AG08396 (cell line): Measurements from ENCODE around the gene ACAD10.
A peak's percentile ranks its signal among the peaks of the same experiment; 100 is the strongest.
"Not testable (repeated sequence)": the region's sequence is repeated elsewhere in the genome, so short reads cannot be mapped to it uniquely, and the experiment has no call there.

Experiments
- DNase-seq: peaks from one replicate; pipeline ENCODE4 v3.0.0; 2012; ENCODE audit warnings: low spot score, mixed read lengths

Gene ACAD10

DNA sequence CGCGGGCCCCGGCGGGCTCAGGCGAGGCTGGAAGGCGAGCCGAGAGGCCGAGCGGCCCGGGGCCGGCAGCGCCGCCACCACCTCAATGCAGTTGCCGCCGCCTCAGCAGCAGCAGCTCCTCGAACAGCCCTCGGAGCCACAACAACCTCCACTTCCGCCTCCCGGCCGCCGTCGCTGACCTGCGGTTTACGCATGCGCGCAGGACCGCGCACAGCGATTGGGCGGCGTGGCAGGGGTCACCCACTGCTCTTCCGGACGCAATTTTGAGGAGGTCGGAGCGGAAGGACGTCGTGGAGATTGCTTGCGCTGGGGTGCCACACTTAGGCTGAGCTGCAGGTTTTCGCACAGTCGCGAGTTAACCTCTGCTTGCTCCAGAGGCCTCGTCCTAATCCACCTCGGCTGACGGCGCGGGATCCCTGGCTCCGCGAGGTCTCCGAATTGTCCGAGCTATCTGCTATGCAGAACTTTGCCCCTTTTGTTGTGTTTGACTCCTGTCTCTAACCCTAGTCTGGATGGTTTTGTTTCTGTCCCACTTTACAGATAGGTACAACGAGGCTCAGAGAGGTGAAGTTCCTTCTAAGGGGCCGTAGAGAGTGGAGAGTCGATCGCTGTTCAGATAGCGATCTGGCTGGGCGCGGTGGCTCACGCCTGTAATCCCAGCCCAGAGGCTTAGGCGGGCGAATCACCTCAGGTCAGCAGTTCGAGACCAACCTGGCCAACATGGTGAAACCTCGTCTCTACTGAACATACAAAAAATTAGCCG is at the start of gene ACAD10, which contains the start of gene BRAP:
TSS of gene ACAD10 (plus strand) at position 243 of the 763 bp plus-strand sequence. CDS start 6,657 bp downstream, outside the sequence.
TSS of gene BRAP (minus strand) at position 146 of the 763 bp plus-strand sequence. CDS start 164 bp downstream, outside the sequence.
- peak; percentile 99 for DNase-seq

DNA sequence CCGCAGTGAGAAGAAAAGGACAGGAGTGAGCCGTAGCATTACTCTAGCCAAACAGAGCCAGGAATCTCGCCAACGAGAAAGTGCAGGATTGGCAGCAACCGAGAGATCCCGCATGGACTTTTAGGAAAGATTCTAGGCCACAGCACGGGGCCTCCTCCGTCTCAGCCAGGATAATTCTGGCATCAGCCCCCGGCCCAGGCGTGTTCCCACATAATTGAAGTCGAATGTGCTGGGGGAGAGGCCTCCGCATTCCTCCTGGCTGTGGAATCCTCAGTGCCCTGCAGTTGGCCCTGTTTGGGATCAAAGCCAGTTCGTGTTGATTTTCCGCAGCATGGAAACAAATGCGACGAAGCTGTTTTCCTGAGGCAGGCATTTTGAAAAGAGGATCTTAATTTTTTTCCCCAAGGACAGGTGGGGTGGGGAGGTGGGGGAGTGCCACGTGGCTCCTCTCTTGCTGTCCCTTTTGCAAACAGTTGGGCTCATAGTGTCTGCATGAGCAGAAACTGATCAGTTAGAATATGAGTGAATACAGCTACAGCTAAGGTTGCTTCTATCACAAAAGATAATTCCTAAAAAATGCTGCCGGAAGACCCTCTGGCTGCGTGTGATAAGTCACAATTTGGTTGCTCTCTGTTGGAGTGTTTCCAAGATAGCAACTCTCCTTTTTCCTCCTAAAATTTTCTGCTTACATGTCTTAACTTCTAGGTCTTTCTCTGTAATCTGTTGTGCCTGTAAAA is 49.5 kb upstream of the ACAD10 start:
- peak; percentile 75 for DNase-seq

- DNase-seq: no peak
These were observed 47.3 kb upstream of the ACAD10 start for GRCh38 chr12:111638556-111638955.

- no peak for DNase-seq
These were observed 45.3 kb upstream of the ACAD10 start for GRCh38 chr12:111640506-111640905.

DNA sequence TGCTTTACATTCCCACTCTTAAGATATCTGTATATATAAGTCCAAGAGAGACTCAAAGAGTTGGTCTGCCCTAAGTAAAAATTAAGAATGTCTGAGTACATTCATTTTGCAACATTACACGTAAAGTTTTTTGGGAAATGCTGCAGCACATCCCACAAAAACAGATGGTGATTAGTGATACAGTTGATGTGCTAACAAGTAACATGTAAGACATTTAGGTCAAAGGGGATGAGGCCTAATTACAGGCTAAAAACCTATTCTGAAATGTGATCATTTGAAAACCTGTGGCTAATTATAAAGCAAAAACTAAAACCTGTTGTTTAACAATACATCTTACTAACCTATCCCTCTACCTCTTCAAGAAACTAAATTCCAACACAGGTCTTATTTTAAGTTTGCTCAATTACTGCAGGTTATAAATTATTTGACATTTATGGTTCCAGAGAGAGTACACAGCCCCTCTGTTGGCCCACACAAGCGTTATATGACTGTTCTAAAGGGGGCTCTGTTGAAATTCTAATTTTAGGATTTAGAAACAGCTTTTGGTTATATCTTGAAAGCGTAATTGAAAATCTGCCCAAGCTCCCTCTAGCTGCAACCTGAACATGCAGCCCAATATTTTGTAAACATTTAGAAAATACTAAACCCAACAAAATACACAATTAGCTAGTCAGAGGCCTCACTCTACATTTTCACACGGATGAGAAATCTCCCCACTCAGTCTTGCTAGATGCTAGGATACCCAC is 43.0 kb upstream of the ACAD10 start:
- DNase-seq: no peak

DNA sequence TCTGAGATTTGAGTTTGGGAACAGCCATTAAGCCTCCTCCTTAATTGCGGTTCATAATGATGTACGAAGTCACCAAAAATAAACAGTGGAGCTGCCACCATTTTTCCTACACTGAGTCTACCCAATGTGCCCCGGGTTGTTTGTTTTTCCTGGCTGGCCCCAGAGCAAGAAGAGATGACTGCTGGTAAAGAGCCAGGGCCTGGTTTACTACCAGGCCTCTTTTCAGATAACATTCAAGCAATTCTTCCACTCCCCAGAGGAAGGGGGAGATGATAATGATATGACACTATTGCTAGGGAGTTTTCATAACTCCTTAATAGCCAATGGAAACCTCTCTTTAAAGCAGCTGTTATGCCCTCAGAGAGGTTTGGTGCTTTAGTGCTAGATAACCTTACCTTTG is 42.4 kb upstream of the ACAD10 start:
- peak; percentile 60 for DNase-seq

- no peak for DNase-seq
These were observed 40.4 kb upstream of the ACAD10 start for GRCh38 chr12:111645433-111645832.

GRCh38 chr12:111650912-111651311 is 34.9 kb upstream of the ACAD10 start:
- DNase-seq: no peak

- DNase-seq: not testable (repeated sequence)
These were observed 33.3 kb upstream of the ACAD10 start for GRCh38 chr12:111652530-111652929.

DNA sequence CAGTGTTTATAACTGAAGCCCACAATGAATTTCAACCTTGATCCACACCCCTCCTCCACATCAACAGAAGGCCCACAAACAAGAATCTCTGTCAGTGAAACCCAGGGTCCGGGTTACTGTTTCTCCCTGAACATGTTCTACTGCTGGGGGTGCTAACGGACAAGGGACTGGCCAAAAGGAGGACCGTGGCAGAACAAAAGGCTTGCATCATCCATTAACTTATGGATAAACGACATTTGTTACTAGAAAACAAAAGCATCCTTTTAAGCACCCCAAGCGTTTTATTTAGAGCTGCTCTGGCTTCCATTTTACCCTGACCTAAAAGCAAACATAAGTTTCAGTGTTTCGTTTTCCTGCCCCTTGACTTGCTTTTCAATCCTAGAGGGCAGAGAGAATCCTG is 32.3 kb upstream of the ACAD10 start:
- no peak for DNase-seq

GRCh38 chr12:111655356-111655755 is 30.5 kb upstream of the ACAD10 start:
- no peak for DNase-seq

DNA sequence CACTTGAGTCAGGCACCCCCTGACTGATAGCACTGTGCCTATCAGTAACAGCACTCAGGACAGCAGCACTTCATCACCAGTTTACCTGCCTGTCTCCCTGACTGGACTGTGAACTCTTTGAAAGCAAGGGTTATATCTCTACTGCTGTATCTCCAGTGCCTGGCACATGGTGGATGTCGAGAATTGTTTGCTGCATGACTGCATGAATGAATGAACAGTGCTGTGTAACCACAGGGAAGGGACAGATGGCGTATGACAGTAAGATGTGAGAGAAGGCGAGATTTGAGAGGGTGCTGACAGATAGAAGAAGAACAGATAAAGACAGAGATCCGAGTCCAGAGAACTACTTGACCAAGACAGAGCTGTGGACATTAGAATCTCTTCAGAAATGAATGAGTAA is 29.8 kb upstream of the ACAD10 start:
- DNase-seq: no peak

DNA sequence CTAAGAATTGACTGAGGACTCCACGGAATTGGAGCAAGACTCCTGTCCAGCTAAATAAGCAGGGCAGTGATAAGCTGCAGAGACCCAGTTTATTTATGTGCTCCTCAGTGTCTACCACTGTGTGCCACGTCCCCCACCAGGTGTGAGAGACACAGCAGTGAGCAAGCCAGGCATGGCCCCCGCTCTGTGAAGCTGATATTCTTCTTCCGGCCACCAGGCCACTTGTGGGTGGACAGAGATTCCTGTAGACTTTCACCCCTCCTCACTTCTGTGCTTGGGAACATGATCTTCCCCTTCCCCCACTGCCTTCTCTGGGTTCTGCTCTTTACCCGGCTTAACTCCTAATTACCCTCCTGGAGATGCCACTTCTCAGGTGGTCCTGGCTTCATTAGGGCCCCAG is 21.4 kb upstream of the ACAD10 start:
- no peak for DNase-seq

DNA sequence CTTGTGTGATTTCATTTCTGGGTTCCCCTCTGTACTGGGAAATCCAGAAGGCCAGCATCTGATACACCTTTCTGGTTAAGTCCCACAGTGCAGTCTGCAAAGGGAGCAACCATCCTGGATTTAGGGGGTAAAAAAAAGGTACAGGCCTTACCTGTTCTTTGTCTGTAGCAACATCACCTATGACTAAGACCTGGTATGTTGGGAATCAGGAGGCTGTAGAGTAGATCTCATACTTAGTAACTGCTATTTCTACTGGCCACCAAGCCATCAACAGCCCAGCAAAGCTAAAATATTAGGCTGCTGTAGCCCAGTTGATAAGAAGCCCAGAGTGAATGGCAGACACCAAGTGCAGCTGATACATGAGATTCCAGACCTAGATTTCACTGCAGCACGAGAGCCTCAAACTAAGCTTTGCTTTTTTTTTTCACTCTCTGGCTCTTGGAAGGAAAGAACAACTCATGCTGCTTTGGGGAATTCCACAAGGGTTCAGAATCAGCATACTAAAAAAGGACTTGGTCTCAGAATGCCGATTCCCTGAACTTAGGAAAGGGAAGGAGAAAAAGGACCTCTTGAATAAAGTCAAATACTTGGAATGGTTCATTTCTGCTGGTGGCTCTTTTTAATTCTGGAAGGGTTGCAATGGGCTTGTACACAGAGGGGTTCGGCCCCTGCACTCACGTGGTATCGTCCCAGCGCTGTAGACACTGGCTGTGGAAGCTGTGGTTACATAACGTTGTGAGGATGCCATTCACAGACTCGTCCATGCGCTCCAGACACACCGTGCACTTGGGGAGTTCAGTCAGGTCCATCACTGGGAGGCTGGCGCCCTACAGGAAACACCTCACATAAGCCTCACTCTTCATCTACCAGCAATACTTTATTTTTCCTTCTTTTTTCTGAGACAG is 20.6 kb upstream of the ACAD10 start:
- DNase-seq: no peak

DNA sequence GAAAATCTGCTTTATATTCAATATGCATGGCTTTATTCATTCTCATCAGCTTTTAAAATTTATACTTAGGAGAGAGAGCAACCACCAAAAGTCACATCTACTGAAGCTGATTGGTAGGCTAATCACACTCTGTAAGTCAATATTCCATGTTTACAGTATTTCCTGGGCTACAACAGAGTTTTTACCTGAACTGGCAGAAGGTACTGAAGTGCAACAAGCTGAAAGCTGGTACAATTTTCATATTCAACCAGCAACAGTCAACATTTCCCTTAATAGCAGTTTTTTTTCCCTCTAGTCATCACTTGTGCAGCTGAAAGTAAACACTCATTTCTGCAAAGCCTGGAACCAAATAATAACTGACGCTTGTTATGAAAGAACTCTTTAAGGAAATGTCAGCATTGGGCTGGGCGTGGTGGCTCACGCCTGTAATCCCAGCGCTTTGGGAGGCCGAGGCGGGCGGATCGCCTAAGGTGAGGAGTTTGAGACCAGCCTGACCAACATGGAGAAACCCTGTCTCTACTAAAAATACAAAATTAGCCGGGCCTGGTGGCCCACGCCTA is 13.0 kb upstream of the ACAD10 start:
- DNase-seq: no peak

DNA sequence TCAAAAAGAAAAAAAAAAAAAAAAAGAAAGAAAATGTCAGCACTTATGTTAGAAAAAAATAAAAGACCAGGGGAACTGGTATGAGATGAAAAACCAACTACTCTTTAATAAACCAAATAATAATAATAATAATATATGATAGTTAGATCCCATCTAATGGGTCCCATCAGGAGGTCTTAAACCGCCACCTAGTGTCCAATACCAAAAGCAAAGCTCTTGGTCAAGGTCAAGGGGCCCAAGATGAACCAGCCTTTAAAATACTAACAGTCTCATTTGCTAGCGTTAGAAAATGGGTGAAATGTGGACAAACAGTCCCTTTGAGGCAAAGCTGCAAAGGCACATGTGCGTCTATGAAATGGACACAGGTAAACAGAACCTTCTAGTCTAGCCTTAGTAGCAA is 12.3 kb upstream of the ACAD10 start:
- peak; percentile 33 for DNase-seq

GRCh38 chr12:111677186-111677585 is 8.7 kb upstream of the ACAD10 start:
- no peak for DNase-seq

GRCh38 chr12:111684485-111685198 is 1.2 kb upstream of the ACAD10 start:
- DNase-seq: not testable (repeated sequence)

DNA sequence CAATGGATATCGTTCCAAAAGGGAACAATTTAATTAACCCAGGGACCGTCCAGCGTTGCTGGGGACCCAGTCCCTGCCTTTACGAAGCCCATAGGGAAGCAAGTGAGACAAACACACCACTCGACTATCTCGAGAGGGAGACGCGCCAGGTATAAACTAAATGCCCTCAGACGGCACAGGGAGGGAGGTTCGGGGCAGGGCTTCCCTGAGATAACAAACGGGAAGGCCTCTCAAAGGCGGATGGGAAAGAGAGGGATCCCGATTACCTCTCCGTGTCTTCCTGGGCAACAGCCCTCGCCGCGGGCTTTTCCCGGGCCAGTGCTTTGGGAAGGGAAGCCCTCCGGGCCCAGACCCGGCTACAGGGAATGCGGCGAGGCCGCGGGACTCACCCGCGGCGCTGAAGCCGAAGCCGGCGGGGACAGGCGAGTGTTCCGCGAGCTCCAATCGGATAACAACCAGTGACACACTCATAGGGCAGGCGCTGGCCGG is 487 bp upstream of the ACAD10 start:
- no peak for DNase-seq

DNA sequence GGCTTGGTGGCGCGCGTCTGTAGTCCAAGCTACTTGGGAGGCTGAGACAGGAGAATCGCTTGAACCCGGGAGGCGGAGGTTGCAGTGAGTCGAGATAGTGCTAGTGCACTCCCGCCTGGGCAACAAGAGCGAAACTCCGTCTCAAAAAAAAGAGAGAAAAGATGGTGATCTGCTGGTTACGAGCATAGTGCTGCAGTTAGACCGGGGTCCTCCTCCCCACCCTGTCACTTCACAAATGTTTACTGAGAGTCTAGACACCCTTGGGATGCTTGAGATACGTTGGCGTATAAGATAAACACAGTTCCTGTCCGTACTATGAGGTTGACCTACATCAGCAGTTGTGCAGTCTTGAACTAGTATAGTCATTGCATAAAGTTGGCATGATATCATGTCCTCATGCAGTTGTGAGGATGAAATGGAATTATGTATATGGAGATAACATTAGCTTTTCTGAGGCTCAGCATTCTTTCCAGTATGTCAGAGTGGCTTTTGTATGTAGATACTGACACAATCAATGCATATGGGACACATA is 787 bp downstream of the ACAD10 start:
- peak; percentile 21 for DNase-seq
